ENCODE measurements around the gene AKIRIN2.

Gene AKIRIN2

GRCh38 chr6:87701676-87702588 is at the start of gene AKIRIN2:
Gene AKIRIN2, minus strand, starts transcription at chr6:87702233. Its CDS starts 549 bp downstream, at chr6:87701684.
- H3K4me3 ChIP-seq (ENCODE audit: control insufficient read depth, low read depth, low read length): peak within 1 kb of the TSS; percentile 84
- no peak for TF ChIP-seq CTCF (conservative IDR thresholded peaks at IDR 0.05; ENCODE audit: control insufficient read depth, insufficient read depth, low read depth, low read length)
- DNase-seq (ENCODE audit: low read depth): peak; percentile 99

GRCh38 chr6:87747646-87748045 is 45.6 kb upstream of the AKIRIN2 start:
- no peak for DNase-seq (ENCODE audit: low read depth)
- no peak overlapping the region for H3K4me3 ChIP-seq (ENCODE audit: control insufficient read depth, low read depth, low read length)
- TF ChIP-seq CTCF (conservative IDR thresholded peaks at IDR 0.05; ENCODE audit: control insufficient read depth, insufficient read depth, low read depth, low read length): no peak

- H3K4me3 ChIP-seq (ENCODE audit: control insufficient read depth, low read depth, low read length): no peak overlapping the region
- TF ChIP-seq CTCF (conservative IDR thresholded peaks at IDR 0.05; ENCODE audit: control insufficient read depth, insufficient read depth, low read depth, low read length): no peak
- DNase-seq (ENCODE audit: low read depth): no peak
These were observed 44.1 kb upstream of the AKIRIN2 start for GRCh38 chr6:87745966-87746721.

- no peak for DNase-seq (ENCODE audit: low read depth)
- no peak overlapping the region for H3K4me3 ChIP-seq (ENCODE audit: control insufficient read depth, low read depth, low read length)
- TF ChIP-seq CTCF (conservative IDR thresholded peaks at IDR 0.05; ENCODE audit: control insufficient read depth, insufficient read depth, low read depth, low read length): no peak
These were observed 41.4 kb upstream of the AKIRIN2 start for GRCh38 chr6:87743454-87743853.

- no peak for DNase-seq (ENCODE audit: low read depth)
- no peak for TF ChIP-seq CTCF (conservative IDR thresholded peaks at IDR 0.05; ENCODE audit: control insufficient read depth, insufficient read depth, low read depth, low read length)
- H3K4me3 ChIP-seq (ENCODE audit: control insufficient read depth, low read depth, low read length): no peak overlapping the region
These were observed 40.1 kb upstream of the AKIRIN2 start for GRCh38 chr6:87742106-87742505.

- H3K4me3 ChIP-seq (ENCODE audit: control insufficient read depth, low read depth, low read length): no peak overlapping the region
- TF ChIP-seq CTCF (conservative IDR thresholded peaks at IDR 0.05; ENCODE audit: control insufficient read depth, insufficient read depth, low read depth, low read length): no peak
- no peak for DNase-seq (ENCODE audit: low read depth)
These were observed 39.1 kb upstream of the AKIRIN2 start for GRCh38 chr6:87741001-87741650.
